CD4-positive, CD25-positive, alpha-beta regulatory T cell (primary cell): ENCODE data around the gene PINK1. TPM values are rescaled to one million over a fixed set of nuclear protein-coding genes. Genes with fewer than 3 reads are reported as not detected.

Source experiments
- ATAC-seq, 2 donors: fragments of 150-1000 bp; cut with Tn5 transposase; one replicate each; pipeline ENCODE4 v1.10.0; 2021; ENCODE audit warnings: low read depth in 2 of 2, moderate number of reproducible peaks in 2 of 2, moderate library complexity in 1 of 2
- DNase-seq, 3 donors: peaks; one replicate each; pipeline versions ENCODE4 v3.0.0 to v3.0.0-alpha.2; 2012 to 2022; ENCODE audit warnings: mixed read lengths in 1 of 3
- H3K27ac ChIP-seq: one replicate; pipeline ENCODE4 v1.7.0; 2013; ENCODE audit warnings: mild to moderate bottlenecking, low read length; ENCODE audit not compliant: insufficient read depth, poor library complexity, severe bottlenecking
- H3K27me3 ChIP-seq: one replicate; pipeline ENCODE4 v1.7.0; 2013; ENCODE audit warnings: low read length; ENCODE audit not compliant: control insufficient read depth, insufficient read depth
- H3K36me3 ChIP-seq: one replicate; pipeline ENCODE4 v1.7.0; 2013; ENCODE audit warnings: mild to moderate bottlenecking, low read length, moderate library complexity; ENCODE audit not compliant: control insufficient read depth, insufficient read depth
- H3K4me1 ChIP-seq: 2 replicates; pipeline ENCODE4 v1.7.0; 2013; ENCODE audit warnings: mild to moderate bottlenecking, low read length; ENCODE audit not compliant: insufficient read depth, control insufficient read depth, poor library complexity, severe bottlenecking
- H3K4me3 ChIP-seq: one replicate; pipeline ENCODE4 v1.7.0; 2013; ENCODE audit warnings: low read depth, mild to moderate bottlenecking, low read length, moderate library complexity
- H3K9me3 ChIP-seq, 2 experiments: 1 replicate in 1 of 2; 2 replicates in 1 of 2; pipeline ENCODE4 v1.7.0; 2013; ENCODE audit warnings: low read length in 2 of 2, mild to moderate bottlenecking in 1 of 2, moderate library complexity in 1 of 2; ENCODE audit not compliant: control insufficient read depth in 2 of 2
- H3K27ac Mint-ChIP-seq, 3 donors: one replicate each; pipeline ENCODE4 v1.8.0; 2020 to 2022; ENCODE audit warnings: mild to moderate bottlenecking in 3 of 3, mixed read lengths in 3 of 3, moderate library complexity in 2 of 3
- H3K27me3 Mint-ChIP-seq: one replicate; pipeline ENCODE4 v1.8.0; 2022; ENCODE audit warnings: mild to moderate bottlenecking, mixed read lengths
- H3K36me3 Mint-ChIP-seq: one replicate; pipeline ENCODE4 v1.8.0; 2020; ENCODE audit warnings: mixed read lengths
- H3K4me1 Mint-ChIP-seq, 4 donors: one replicate each; pipeline ENCODE4 v1.8.0; 2020 to 2022; ENCODE audit warnings: mixed read lengths in 4 of 4, mild to moderate bottlenecking in 1 of 4
- H3K4me3 Mint-ChIP-seq, 4 donors: one replicate each; pipeline ENCODE4 v1.8.0; 2020 to 2022; ENCODE audit warnings: mild to moderate bottlenecking in 4 of 4, mixed read lengths in 4 of 4, moderate library complexity in 3 of 4
- H3K9me3 Mint-ChIP-seq, 7 donors: one replicate each; pipeline ENCODE4 v1.8.0; 2020 to 2022; ENCODE audit warnings: mixed read lengths in 7 of 7, mild to moderate bottlenecking in 3 of 7, moderate library complexity in 2 of 7
- polyA plus RNA-seq, 4 donors: library from polyadenylated mRNA; unstranded; fragments of 300-500 nt; fragmentation: Illumina TruSeq; gene quantifications; one replicate each; pipeline ENCODE4 v1.2.3, GENCODE V29; 2021
- total RNA-seq: library from RNA; stranded (reverse); gene quantifications from one replicate; pipeline ENCODE4 v1.2.3, GENCODE V29; 2022

PINK1 gene
- total and polyA plus RNA-seq, 5 donors from 2014 or later, result 15.4 to 23.0 (median 19.2) TPM

DNA sequence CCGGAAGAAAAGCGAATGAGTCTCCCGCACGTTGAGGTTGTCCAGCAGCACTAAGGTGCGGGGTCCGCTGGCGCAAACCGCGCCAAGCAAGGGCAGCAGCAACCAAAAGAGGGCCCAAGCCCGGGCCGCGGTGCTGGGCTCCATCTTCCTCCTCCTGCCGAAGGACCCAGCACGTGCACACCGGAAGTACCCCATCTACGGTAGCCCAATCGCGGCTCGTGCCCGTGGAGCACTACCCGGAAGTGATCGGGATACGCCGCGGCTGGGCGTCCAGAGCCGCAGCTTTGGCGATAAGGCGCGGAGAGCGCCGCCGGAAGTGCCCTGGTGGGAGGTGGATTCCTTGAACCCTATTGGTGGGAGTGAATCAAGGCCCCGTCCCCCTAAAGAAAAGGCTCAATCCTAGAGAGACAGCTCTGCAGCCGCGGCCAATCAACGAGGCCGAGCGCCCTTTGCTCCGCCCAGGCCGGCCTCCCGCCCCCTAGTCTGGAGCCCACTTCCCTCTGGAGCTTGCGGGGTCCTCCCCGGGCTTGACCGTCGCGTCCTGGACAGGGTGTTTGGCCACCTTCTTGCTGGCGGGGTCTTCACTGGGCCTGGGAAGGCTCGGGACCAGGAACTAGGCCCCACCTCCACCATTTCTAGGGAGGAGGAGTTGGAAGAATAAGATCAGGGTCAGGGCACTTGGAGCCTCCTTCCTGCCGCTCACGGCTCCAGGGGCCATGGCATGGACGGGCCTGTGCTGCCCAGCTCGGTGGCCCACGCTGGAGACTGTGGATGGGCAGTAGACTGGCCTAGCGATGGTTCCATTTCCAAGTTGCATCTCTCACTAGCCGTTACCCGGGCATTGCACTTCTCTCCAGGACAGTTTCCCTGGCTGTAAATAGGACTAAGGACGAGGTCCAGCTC is 28.2 kb downstream of the PINK1 start, which contains the start of gene DDOST:
TSS of gene DDOST (minus strand) at position 163 of the 903 bp plus-strand sequence. CDS start at position 144, 19 bp downstream.
- peak within 1 kb of the TSS; percentile 91 for H3K4me3 ChIP-seq
- peaks cover 19% of the 10 kb centered on the region for H3K36me3 ChIP-seq
- H3K9me3 Mint-ChIP-seq, result no peaks in the 10 kb centered on the region
- H3K27me3 ChIP-seq, result no peaks in the 10 kb centered on the region
- peak; percentile 95 to 99 (median 95) for DNase-seq
- peak within 1 kb of the TSS; percentile 79 for H3K27ac ChIP-seq
- ATAC-seq, result peak; percentile 96
- peak within 1 kb of the TSS; percentile 98 to 100 (median 99) for H3K4me3 Mint-ChIP-seq
- H3K4me1 Mint-ChIP-seq, result peaks cover 27 to 54% (median 35%) of the 10 kb centered on the region in 4 donors
- H3K9me3 ChIP-seq, result no peaks in the 10 kb centered on the region
- no peaks in the 10 kb centered on the region for H3K27me3 Mint-ChIP-seq
- peaks cover 38% of the 10 kb centered on the region for H3K4me1 ChIP-seq
- H3K27ac Mint-ChIP-seq, result peak within 1 kb of the TSS; percentile 99
- peaks cover 17% of the 10 kb centered on the region for H3K36me3 Mint-ChIP-seq

DNA sequence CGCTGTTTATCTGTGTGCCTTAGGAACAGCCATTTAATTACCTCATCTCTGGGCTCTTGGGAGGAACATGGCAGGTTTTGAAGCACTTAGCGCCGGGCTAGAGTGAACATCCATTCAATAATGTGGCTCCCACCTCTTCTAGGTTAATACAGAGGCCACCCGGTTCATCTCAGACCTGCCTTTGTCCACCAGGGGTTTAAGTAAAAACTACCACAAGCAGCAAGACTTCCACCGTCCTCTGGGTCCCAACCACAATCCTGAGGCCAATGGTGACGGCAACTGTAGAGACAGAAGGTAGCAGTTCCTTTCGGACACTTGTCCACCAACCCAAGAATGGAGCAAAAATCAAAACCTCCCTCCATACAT is 28.8 kb downstream of the PINK1 start:
- Histone ChIP-seq H3K9me3 (no peaks in the 10 kb centered on the region), H3K4me1 (peaks cover 38% of the 10 kb centered on the region), H3K27me3 (no peaks in the 10 kb centered on the region), H3K36me3 (peaks cover 12% of the 10 kb centered on the region), H3K27ac (peak overlapping the region; percentile 79), H3K4me3 (peak overlapping the region; percentile 91)
- DNase-seq (no peak), ATAC-seq (no peak)
- Mint-ChIP-seq H3K9me3 (no peaks in the 10 kb centered on the region), H3K36me3 (peaks cover 11% of the 10 kb centered on the region), H3K27me3 (no peaks in the 10 kb centered on the region), H3K4me3 (peak overlapping the region; percentile 98 to 100 (median 99)), H3K4me1 (peaks cover 22 to 55% (median 35%) of the 10 kb centered on the region in 4 donors), H3K27ac (peak overlapping the region; percentile 60 to 99 (median 99))

DNA sequence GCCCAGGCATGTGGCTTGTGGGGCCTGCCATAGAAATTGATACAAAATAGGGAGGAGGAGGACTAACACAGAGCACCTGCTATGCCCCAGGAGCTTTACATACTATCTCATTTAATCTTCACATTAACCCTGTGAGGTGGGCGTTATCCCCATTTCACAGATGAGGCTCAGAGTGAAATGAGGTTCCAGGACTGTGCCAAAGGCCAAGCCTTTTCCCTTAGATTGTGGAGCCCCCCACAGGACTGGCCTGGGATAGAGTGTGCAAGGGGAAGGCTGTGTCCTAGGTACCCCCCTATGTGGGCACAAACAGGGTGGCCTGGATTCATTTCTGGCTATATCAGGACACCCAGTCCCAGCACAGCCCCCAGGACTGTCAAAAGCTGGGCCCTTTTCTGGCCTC is 30.1 kb downstream of the PINK1 start:
- DNase-seq (no peak), ATAC-seq (no peak)
- Mint-ChIP-seq H3K27ac (no peak overlapping the region), H3K4me3 (peak overlapping the region in 1 of 4 donors; percentile 78), H3K4me1 (peaks cover 22 to 44% (median 32%) of the 10 kb centered on the region in 4 donors), H3K9me3 (no peaks in the 10 kb centered on the region), H3K36me3 (peaks cover 11% of the 10 kb centered on the region), H3K27me3 (no peaks in the 10 kb centered on the region)
- Histone ChIP-seq H3K27me3 (no peaks in the 10 kb centered on the region), H3K9me3 (no peaks in the 10 kb centered on the region), H3K36me3 (no peaks in the 10 kb centered on the region), H3K4me1 (peaks cover 32% of the 10 kb centered on the region), H3K27ac (no peak overlapping the region), H3K4me3 (no peak overlapping the region)

DNA sequence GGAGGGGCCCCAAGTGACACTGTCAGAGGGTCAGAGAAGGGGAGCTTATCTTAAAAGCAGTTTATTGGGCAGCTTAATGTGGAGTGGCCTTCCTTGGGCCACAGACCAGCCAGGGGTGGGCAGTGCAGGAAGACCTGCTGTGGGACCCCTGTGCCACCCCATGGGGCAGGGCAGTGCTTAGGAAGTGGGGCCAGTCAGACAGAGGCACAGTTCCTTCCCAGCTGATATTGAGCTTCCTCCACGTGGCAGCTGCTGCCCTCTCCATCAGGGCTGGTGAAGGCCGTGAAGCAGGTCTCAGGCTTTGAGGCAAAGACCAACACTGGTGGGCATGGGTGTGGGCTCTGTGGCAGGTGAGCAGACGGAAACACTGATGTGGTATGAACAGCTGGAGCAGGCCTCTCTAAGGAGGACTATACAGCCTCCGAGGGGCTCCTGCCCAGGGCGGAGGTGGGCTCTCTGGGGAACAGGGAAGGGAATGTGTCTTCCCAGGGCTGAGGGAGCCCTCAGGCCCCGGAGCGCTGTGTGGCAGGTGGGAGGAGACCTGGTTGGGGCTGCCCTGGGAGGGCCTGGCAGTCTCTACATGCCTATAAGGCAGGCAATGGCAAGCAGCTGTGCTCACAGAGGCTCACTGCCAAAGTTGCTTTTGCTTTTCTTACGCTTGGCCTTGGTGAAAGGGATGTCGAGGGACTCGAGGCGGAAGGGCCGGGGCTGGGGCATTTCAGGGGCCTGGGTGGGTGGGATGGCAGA is 30.9 kb downstream of the PINK1 start:
- Histone ChIP-seq H3K4me3 (no peak overlapping the region), H3K9me3 (no peaks in the 10 kb centered on the region), H3K4me1 (peaks cover 25% of the 10 kb centered on the region), H3K27ac (no peak overlapping the region), H3K36me3 (no peaks in the 10 kb centered on the region), H3K27me3 (no peaks in the 10 kb centered on the region)
- ATAC-seq, result no peak
- Mint-ChIP-seq H3K27me3 (no peaks in the 10 kb centered on the region), H3K27ac (peak overlapping the region in 1 of 3 donors; percentile 60), H3K4me1 (peaks cover 20 to 36% (median 26%) of the 10 kb centered on the region in 4 donors), H3K36me3 (peaks cover 10% of the 10 kb centered on the region), H3K9me3 (no peaks in the 10 kb centered on the region), H3K4me3 (peak overlapping the region in 1 of 4 donors; percentile 78)
- no peak for DNase-seq

DNA sequence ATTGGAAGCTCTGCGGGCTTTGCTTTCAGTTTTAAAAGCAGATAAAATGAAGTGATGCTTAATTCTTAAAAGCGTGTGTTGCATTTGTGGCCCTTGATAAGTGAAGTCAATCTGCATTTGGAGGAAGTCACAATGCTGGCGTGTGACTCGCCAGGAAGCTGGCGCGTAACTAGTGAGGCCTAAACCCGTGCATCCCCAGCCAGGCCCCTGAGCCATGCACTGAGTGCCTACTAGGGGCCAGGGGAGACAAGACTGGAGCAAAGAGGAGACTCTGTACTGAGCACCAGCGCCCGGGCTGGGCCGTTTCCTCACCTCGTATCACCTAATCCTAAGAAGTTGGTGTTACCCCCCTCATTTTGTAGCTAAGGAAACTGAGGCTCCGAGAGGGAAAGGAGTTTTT is 32.5 kb downstream of the PINK1 start:
- Histone ChIP-seq H3K27me3 (no peaks in the 10 kb centered on the region), H3K4me1 (peaks cover 9% of the 10 kb centered on the region), H3K36me3 (no peaks in the 10 kb centered on the region), H3K9me3 (no peaks in the 10 kb centered on the region), H3K27ac (no peak overlapping the region), H3K4me3 (no peak overlapping the region)
- Mint-ChIP-seq H3K27ac (peak overlapping the region in 1 of 3 donors; percentile 14), H3K4me3 (peak overlapping the region in 1 of 4 donors; percentile 19), H3K4me1 (peaks cover 4 to 21% (median 11%) of the 10 kb centered on the region in 4 donors), H3K36me3 (peaks cover 4% of the 10 kb centered on the region), H3K9me3 (no peaks in the 10 kb centered on the region), H3K27me3 (no peaks in the 10 kb centered on the region)
- ATAC-seq, result no peak
- no peak for DNase-seq

DNA sequence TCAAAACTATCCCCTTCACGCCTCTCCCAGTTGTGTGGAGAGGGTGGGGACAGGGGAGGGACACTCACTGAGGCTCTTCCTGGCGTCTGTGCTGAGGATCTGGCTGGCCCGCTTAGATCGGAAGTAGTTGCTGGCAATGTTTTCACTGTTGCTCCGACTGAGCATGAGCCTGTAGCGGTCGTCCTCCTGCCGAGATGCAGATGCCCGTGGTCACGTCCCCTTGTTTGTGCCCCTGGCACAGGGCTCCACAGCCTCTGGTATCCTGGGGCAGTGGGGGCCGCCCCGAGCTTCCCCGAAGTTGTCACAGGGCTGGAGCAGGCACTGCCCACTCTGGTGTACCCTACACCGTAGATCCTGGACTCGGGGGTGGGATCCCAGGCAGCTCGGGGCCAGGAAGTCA is 32.9 kb downstream of the PINK1 start:
- Histone ChIP-seq H3K36me3 (no peaks in the 10 kb centered on the region), H3K27me3 (no peaks in the 10 kb centered on the region), H3K4me1 (peaks cover 8% of the 10 kb centered on the region), H3K4me3 (no peak overlapping the region), H3K27ac (no peak overlapping the region), H3K9me3 (no peaks in the 10 kb centered on the region)
- H3K36me3 Mint-ChIP-seq, result peaks cover 1% of the 10 kb centered on the region
- H3K9me3 Mint-ChIP-seq, result no peaks in the 10 kb centered on the region
- peaks cover 3 to 19% (median 8%) of the 10 kb centered on the region in 4 donors for H3K4me1 Mint-ChIP-seq
- H3K27me3 Mint-ChIP-seq, result no peaks in the 10 kb centered on the region
- DNase-seq (no peak), ATAC-seq (no peak)
- H3K27ac Mint-ChIP-seq, result no peak overlapping the region
- H3K4me3 Mint-ChIP-seq, result peak overlapping the region in 1 of 4 donors; percentile 39

DNA sequence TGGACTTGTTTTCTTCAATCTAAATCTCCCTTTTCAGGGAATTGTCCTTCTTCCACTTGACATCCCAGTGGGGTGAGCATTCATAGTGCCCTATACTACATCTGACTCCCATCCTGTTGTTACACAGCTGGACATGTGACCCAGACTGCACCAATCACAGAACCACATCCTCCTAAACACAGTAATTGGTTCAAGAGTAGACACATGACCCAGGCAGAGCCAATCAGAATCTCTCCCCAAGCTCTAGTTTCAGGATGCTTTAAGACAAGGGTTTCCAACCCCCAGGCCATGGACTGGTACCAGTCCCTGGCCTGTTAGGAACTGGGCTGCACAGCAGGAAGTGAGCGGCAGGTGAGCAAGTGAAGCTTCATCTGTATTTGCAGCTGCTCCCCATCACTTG is 33.5 kb downstream of the PINK1 start:
- H3K27ac ChIP-seq, result no peak overlapping the region
- H3K4me1 Mint-ChIP-seq, result peaks cover 0 to 14% (median 5%) of the 10 kb centered on the region in 4 donors
- H3K27ac Mint-ChIP-seq, result no peak overlapping the region
- H3K36me3 Mint-ChIP-seq, result no peaks in the 10 kb centered on the region
- peak overlapping the region in 2 of 4 donors; percentile 35 to 39 for H3K4me3 Mint-ChIP-seq
- no peaks in the 10 kb centered on the region for H3K9me3 Mint-ChIP-seq
- H3K4me3 ChIP-seq, result no peak overlapping the region
- peak in 1 of 3 donors; percentile 59 for DNase-seq
- H3K4me1 ChIP-seq, result peaks cover 7% of the 10 kb centered on the region
- H3K27me3 Mint-ChIP-seq, result no peaks in the 10 kb centered on the region
- H3K36me3 ChIP-seq, result no peaks in the 10 kb centered on the region
- H3K27me3 ChIP-seq, result no peaks in the 10 kb centered on the region
- no peaks in the 10 kb centered on the region for H3K9me3 ChIP-seq
- ATAC-seq, result peak in 1 of 2 donors; percentile 60
